Measurements from ENCODE around the gene RGPD8. TPM values are rescaled to one million over a fixed set of nuclear protein-coding genes. Genes with fewer than 3 reads are reported as not detected.
"Not testable (repeated sequence)": the region's sequence is repeated elsewhere in the genome, so short reads cannot be mapped to it uniquely, and the experiment has no call there.

The RGPD8 gene
- total RNA-seq, 1 experiment from 2014 or later, result 2.4 TPM

DNA sequence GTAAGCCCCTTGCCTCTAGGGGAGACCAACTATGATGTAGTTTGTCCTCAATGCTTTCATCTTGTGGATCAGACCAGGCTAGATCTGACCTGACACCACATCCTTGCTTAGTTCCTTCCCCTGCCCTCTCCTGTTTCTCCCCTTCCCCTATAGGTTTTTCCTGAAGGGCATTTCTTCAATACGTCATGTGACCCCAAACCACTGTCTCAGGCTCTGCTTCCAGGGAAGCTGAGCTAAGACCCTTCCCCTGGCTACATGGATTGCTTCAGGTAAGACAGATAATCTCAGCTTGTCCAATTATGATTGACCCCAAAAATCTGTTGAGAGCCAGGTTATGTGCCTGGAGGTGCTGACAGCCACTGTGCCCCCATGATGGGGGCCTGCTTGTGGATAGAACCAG is 25.9 kb upstream of the RGPD8 start:
- no peaks in the 10 kb centered on the region for H3K36me3 Mint-ChIP-seq (ENCODE audit: insufficient read depth, unreplicated experiment)
- intact Hi-C loops (cut with micrococcal nuclease; ENCODE audit: unreplicated experiment), result no loop called here
- H3K4me1 Mint-ChIP-seq (ENCODE audit: low read depth, unreplicated experiment), result no peaks in the 10 kb centered on the region
- CTCF ChIA-PET, result no interaction called here
- peaks cover 75% of the 10 kb centered on the region for H3K27me3 Mint-ChIP-seq (ENCODE audit: unreplicated experiment)
- no TSS peak for BruUV-seq (replicated peaks)
- no peak for DNase-seq
- TF ChIP-seq, protein P1, sequence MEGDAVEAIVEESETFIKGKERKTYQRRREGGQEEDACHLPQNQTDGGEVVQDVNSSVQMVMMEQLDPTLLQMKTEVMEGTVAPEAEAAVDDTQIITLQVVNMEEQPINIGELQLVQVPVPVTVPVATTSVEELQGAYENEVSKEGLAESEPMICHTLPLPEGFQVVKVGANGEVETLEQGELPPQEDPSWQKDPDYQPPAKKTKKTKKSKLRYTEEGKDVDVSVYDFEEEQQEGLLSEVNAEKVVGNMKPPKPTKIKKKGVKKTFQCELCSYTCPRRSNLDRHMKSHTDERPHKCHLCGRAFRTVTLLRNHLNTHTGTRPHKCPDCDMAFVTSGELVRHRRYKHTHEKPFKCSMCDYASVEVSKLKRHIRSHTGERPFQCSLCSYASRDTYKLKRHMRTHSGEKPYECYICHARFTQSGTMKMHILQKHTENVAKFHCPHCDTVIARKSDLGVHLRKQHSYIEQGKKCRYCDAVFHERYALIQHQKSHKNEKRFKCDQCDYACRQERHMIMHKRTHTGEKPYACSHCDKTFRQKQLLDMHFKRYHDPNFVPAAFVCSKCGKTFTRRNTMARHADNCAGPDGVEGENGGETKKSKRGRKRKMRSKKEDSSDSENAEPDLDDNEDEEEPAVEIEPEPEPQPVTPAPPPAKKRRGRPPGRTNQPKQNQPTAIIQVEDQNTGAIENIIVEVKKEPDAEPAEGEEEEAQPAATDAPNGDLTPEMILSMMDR (IDR thresholded peaks at IDR 0.05; ENCODE audit: unreplicated experiment), result no peak
- no peaks in the 10 kb centered on the region for H3K9me3 Mint-ChIP-seq (ENCODE audit: low read depth, unreplicated experiment)
- H3K4me3 Mint-ChIP-seq (ENCODE audit: low read depth, unreplicated experiment), result no peak overlapping the region
- no peak overlapping the region for H3K27ac Mint-ChIP-seq (ENCODE audit: unreplicated experiment)

DNA sequence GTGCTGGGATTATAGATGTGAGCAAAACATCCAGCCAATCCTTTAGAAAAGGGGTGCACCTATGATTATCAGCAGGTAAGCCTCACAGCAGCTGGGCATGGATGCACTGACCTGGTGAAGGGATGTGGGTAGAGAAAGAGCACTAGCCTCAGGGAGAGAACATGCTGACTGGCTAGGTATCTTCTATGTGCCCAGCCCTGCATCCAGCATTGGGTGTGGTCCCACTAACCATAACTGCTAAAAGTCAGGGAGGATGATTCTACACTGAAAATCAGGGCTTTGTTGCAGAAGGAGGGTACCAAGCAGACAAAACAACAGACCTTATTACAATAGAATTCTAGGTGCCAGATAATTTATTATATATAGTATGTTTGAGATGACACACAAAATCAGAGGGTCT is 21.1 kb upstream of the RGPD8 start:
- intact Hi-C loops (cut with micrococcal nuclease; ENCODE audit: unreplicated experiment), result no loop called here
- peaks cover 52% of the 10 kb centered on the region for H3K27me3 Mint-ChIP-seq (ENCODE audit: unreplicated experiment)
- H3K36me3 Mint-ChIP-seq (ENCODE audit: insufficient read depth, unreplicated experiment), result no peaks in the 10 kb centered on the region
- no peaks in the 10 kb centered on the region for H3K9me3 Mint-ChIP-seq (ENCODE audit: low read depth, unreplicated experiment)
- no TSS peak for BruUV-seq (replicated peaks)
- CTCF ChIA-PET, result no interaction called here
- no peak overlapping the region for H3K4me3 Mint-ChIP-seq (ENCODE audit: low read depth, unreplicated experiment)
- DNase-seq, result no peak
- H3K27ac Mint-ChIP-seq (ENCODE audit: unreplicated experiment), result no peak overlapping the region
- H3K4me1 Mint-ChIP-seq (ENCODE audit: low read depth, unreplicated experiment), result no peaks in the 10 kb centered on the region
- TF ChIP-seq, protein P1 (IDR thresholded peaks at IDR 0.05; ENCODE audit: unreplicated experiment), result no peak

DNA sequence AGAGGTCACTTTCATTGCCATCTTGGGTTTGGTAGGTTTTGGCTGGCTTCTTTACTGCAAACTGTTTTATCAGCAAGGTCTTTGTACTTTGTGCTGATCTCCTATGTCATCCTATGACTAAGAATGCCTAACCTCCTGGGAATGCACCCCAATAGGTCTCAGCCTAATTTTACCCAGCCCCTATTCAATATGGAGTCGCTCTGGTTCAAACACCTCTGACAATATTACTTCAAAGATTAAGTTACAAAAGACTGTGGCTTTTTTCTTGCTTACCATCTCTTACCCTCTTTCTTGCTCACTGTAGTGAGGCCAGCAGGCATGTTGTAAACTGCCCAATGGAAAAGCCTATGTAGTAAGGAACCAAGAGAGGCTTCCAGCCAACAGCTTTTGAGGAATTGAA is 17.9 kb upstream of the RGPD8 start:
- Mint-ChIP-seq H3K27me3 (ENCODE audit: unreplicated experiment) (peaks cover 20% of the 10 kb centered on the region), H3K36me3 (ENCODE audit: insufficient read depth, unreplicated experiment) (no peaks in the 10 kb centered on the region), H3K4me1 (ENCODE audit: low read depth, unreplicated experiment) (no peaks in the 10 kb centered on the region), H3K9me3 (ENCODE audit: low read depth, unreplicated experiment) (no peaks in the 10 kb centered on the region), H3K27ac (ENCODE audit: unreplicated experiment) (no peak overlapping the region), H3K4me3 (ENCODE audit: low read depth, unreplicated experiment) (no peak overlapping the region)
- DNase-seq, result no peak
- TF ChIP-seq, protein P1 (IDR thresholded peaks at IDR 0.05; ENCODE audit: unreplicated experiment), result no peak
- CTCF ChIA-PET, result interaction anchor here (1.3 kb wide), 1 partner anchor 29 kb away, joined by 3 read pairs; no protein-coding TSS in a partner anchor
- BruUV-seq (replicated peaks), result no TSS peak
- intact Hi-C loops (cut with micrococcal nuclease; ENCODE audit: unreplicated experiment), result no loop called here

DNA sequence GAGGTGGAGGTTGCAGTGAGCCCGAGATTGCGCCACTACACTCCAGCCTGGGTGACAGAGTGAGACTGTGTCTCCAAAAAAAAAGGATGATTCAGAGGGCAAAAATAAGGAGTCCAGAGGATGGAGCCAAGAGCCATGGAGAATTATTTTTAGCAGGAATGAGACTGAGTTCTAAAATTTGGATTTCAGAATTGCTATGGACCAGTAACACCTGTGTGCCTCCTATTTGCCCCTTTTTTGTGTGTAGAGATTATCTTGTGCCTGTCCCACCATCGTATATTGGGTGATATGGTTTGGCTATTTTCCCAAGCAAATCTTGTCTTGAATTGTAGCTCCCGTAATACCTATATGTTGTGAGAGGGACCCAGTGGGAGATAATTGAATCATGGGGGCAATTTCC is 16.4 kb upstream of the RGPD8 start:
- Mint-ChIP-seq H3K27me3 (ENCODE audit: unreplicated experiment) (peaks cover 8% of the 10 kb centered on the region), H3K9me3 (ENCODE audit: low read depth, unreplicated experiment) (no peaks in the 10 kb centered on the region), H3K4me1 (ENCODE audit: low read depth, unreplicated experiment) (no peaks in the 10 kb centered on the region), H3K27ac (ENCODE audit: unreplicated experiment) (no peak overlapping the region), H3K4me3 (ENCODE audit: low read depth, unreplicated experiment) (no peak overlapping the region), H3K36me3 (ENCODE audit: insufficient read depth, unreplicated experiment) (no peaks in the 10 kb centered on the region)
- CTCF ChIA-PET, result no interaction called here
- DNase-seq, result no peak
- no TSS peak for BruUV-seq (replicated peaks)
- intact Hi-C loops (cut with micrococcal nuclease; ENCODE audit: unreplicated experiment), result no loop called here
- TF ChIP-seq, protein P1 (IDR thresholded peaks at IDR 0.05; ENCODE audit: unreplicated experiment), result no peak

DNA sequence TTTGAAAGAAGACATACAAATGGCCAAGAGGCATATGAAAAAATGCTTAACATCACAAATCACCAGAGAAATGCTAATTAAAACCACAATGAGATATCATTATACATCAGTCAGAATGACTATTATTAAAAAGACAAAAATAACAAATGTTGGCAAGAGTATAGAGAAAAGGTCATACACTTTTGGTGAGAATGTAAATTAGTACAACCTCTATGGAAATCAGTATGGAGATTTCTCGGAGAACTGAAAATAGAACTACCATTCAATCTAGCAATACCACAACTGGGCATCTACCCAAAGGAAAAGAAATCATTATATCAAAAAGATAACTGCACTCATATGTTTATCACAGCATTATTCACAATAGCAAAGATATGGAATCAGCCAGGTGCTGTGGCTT is 10.8 kb upstream of the RGPD8 start:
- intact Hi-C loops (cut with micrococcal nuclease; ENCODE audit: unreplicated experiment); H3K36me3 Mint-ChIP-seq (ENCODE audit: insufficient read depth, unreplicated experiment); CTCF ChIA-PET; H3K4me1 Mint-ChIP-seq (ENCODE audit: low read depth, unreplicated experiment); DNase-seq; H3K4me3 Mint-ChIP-seq (ENCODE audit: low read depth, unreplicated experiment); BruUV-seq (replicated peaks); H3K27ac Mint-ChIP-seq (ENCODE audit: unreplicated experiment); H3K9me3 Mint-ChIP-seq (ENCODE audit: low read depth, unreplicated experiment): not testable (repeated sequence)
- peaks cover 12% of the 10 kb centered on the region for H3K27me3 Mint-ChIP-seq (ENCODE audit: unreplicated experiment)

DNA sequence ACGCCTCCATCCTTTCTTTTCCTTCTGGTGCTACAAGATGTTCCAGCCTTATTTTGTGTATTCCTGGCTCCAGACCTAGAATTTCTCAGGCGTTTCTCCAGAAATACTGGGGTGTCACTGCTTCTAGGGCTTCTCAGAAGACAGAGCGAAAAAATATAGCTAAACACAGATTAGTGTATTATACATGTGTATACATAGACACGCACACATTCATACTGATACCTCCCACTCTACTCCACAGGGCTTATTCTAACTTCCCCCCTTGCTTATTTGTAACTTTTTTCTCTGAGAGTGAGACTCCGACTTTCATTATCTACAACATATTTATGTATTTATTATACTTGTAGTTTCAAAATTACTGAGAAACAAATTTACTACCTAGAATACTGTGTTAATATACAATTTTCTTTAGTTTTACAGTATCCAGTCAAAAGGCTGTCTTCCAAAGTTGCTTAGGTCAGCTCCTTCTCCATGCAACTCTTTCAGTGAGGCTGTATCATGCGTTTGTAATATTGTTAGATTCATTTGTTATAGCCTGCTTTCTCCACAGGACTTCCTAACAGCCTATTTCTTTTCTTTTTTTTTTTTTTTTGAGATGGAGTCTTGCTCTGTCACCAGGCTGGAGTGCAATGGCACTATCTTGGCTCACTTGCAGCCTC is 5.3 kb upstream of the RGPD8 start:
- CTCF ChIA-PET; H3K36me3 Mint-ChIP-seq (ENCODE audit: insufficient read depth, unreplicated experiment); H3K4me1 Mint-ChIP-seq (ENCODE audit: low read depth, unreplicated experiment); DNase-seq; BruUV-seq (replicated peaks); H3K4me3 Mint-ChIP-seq (ENCODE audit: low read depth, unreplicated experiment); H3K27ac Mint-ChIP-seq (ENCODE audit: unreplicated experiment); H3K9me3 Mint-ChIP-seq (ENCODE audit: low read depth, unreplicated experiment); intact Hi-C loops (cut with micrococcal nuclease; ENCODE audit: unreplicated experiment): not testable (repeated sequence)
- H3K27me3 Mint-ChIP-seq (ENCODE audit: unreplicated experiment), result peaks cover 20% of the 10 kb centered on the region

DNA sequence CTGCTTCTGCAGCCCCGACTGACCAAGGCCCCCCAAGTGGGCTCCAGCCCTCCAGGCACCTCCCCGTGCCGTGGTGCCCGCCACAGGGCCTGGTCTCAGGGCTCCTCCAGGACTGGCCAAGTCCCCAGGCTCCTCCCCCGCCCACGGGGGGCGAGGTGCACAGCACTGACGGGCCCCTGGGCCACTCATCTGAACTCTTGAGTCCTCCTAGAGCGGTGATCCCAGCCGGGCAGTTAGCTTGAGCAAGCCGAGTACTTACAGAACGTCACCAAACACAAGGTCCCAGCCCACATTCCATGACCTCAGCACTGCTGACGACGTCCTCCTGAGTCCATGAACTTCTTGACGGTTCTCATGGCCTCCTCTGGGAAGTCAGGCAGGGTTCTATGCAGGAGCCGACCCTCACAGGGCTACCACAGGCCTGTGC is 4.0 kb upstream of the RGPD8 start:
- H3K36me3 Mint-ChIP-seq (ENCODE audit: insufficient read depth, unreplicated experiment); H3K4me3 Mint-ChIP-seq (ENCODE audit: low read depth, unreplicated experiment); CTCF ChIA-PET; BruUV-seq (replicated peaks); H3K4me1 Mint-ChIP-seq (ENCODE audit: low read depth, unreplicated experiment); intact Hi-C loops (cut with micrococcal nuclease; ENCODE audit: unreplicated experiment); H3K27ac Mint-ChIP-seq (ENCODE audit: unreplicated experiment); H3K9me3 Mint-ChIP-seq (ENCODE audit: low read depth, unreplicated experiment); DNase-seq: not testable (repeated sequence)
- H3K27me3 Mint-ChIP-seq (ENCODE audit: unreplicated experiment), result peaks cover 14% of the 10 kb centered on the region
